ENCODE data around the gene HOXA5. TPM values are rescaled to one million over a fixed set of nuclear protein-coding genes. Genes with fewer than 3 reads are reported as not detected.

The HOXA5 gene
- total RNA-seq, 1 experiment from 2014 or later: not detected

GRCh38 chr7:27126596-27127327 lies 16.7 kb downstream of the HOXA5 start:
- no peak for TF ChIP-seq CTCF (conservative IDR thresholded peaks at IDR 0.05)
- no peak overlapping the region for H3K9ac ChIP-seq (ENCODE audit: extremely low read depth, insufficient read length, low read length)
- H2AFZ ChIP-seq (ENCODE audit: low read length): no peak overlapping the region
- H2BK120ac ChIP-seq (ENCODE audit: low read depth, low read length, poor library complexity, severe bottlenecking): no peak overlapping the region
- H2BK5ac ChIP-seq (ENCODE audit: insufficient read length, low read length): no peak overlapping the region
- Mint-ChIP-seq H3K36me3 (ENCODE audit: insufficient read depth in 1 of 3, low read depth in 3 of 3) (no peaks in the 10 kb centered on the region; a peak in 1 of 7 replicates), H3K4me3 (no peak overlapping the region), H3K27me3 (ENCODE audit: low read depth) (peaks cover 97% of the 10 kb centered on the region), H3K4me1 (peaks cover 0 to 10% of the 10 kb centered on the region in 2 experiments; a peak in 1 of 4 replicates), H3K9me3 (peaks cover 8 to 9% of the 10 kb centered on the region in 2 experiments; a peak in 4 of 5 replicates), H3K27ac (no peak overlapping the region)
- no peak overlapping the region for H3K27ac ChIP-seq (ENCODE audit: insufficient read length, low read depth, low read length)
- no peaks in the 10 kb centered on the region for H3K23me2 ChIP-seq (ENCODE audit: insufficient read length, low read depth, low read length, poor library complexity, severe bottlenecking)
- no peak overlapping the region for H3T11ph ChIP-seq (ENCODE audit: low read length)
- no peak overlapping the region for H2BK12ac ChIP-seq (ENCODE audit: insufficient read length, low read depth, low read length)
- no peak overlapping the region for H3K14ac ChIP-seq (ENCODE audit: insufficient read depth, low read length)
- H3K4ac ChIP-seq (ENCODE audit: low read depth, low read length): no peak overlapping the region
- H3K4me1 ChIP-seq (ENCODE audit: insufficient read depth, low read length): no peaks in the 10 kb centered on the region
- no peak overlapping the region for H2AK5ac ChIP-seq (ENCODE audit: insufficient read length, low read length)
- no peak overlapping the region for H3K4me2 ChIP-seq (ENCODE audit: insufficient read depth, insufficient read length, low read length)
- H4K91ac ChIP-seq (ENCODE audit: insufficient read length, low read depth, low read length): no peak overlapping the region
- H3K9me3 ChIP-seq (ENCODE audit: control insufficient read depth, low read depth, low read length): no peaks in the 10 kb centered on the region
- no peak for DNase-seq
- H3K23ac ChIP-seq (ENCODE audit: insufficient read length, low read depth, low read length): no peak overlapping the region
- H3K79me2 ChIP-seq (ENCODE audit: insufficient read depth, low read length): no peaks in the 10 kb centered on the region
- H3K79me1 ChIP-seq (ENCODE audit: insufficient read depth, low read depth, low read length, poor library complexity, severe bottlenecking): no peaks in the 10 kb centered on the region
- peaks cover 2% of the 10 kb centered on the region for H4K20me1 ChIP-seq (ENCODE audit: control insufficient read depth, insufficient read depth, insufficient read length)
- H2BK15ac ChIP-seq (ENCODE audit: low read depth, low read length): no peak overlapping the region
- no peak overlapping the region for H3K18ac ChIP-seq (ENCODE audit: insufficient read length, low read depth, low read length)
- WGBS (ENCODE audit: extremely low coverage, insufficient read length, low lambda C conversion rate): no CpG with 5 or more reads among the region's 3 CpGs
- no peak overlapping the region for H4K8ac ChIP-seq (replicated peaks; ENCODE audit: insufficient read length, low read depth, low read length)
- H4K5ac ChIP-seq (ENCODE audit: insufficient read length, low read depth, low read length): no peak overlapping the region
- H3K27me3 ChIP-seq (ENCODE audit: insufficient read depth, low read length): peaks cover 95% of the 10 kb centered on the region
- no peak overlapping the region for H3K56ac ChIP-seq (ENCODE audit: insufficient read length, low read depth, low read length)
- H2BK20ac ChIP-seq (ENCODE audit: low read depth, low read length, poor library complexity, severe bottlenecking): no peak overlapping the region

All from H9 (cell line).